GM18858 (cell line): ENCODE results near the gene CLEC4F.
"Not testable (repeated sequence)": the region's sequence is repeated elsewhere in the genome, so short reads cannot be mapped to it uniquely, and the experiment has no call there.

Experiments used
- ATAC-seq: cut with Tn5 transposase; IDR thresholded peaks from one replicate; pipeline ENCODE4 v1.9.1; 2021; ENCODE audit not compliant: unreplicated experiment

Gene CLEC4F

DNA sequence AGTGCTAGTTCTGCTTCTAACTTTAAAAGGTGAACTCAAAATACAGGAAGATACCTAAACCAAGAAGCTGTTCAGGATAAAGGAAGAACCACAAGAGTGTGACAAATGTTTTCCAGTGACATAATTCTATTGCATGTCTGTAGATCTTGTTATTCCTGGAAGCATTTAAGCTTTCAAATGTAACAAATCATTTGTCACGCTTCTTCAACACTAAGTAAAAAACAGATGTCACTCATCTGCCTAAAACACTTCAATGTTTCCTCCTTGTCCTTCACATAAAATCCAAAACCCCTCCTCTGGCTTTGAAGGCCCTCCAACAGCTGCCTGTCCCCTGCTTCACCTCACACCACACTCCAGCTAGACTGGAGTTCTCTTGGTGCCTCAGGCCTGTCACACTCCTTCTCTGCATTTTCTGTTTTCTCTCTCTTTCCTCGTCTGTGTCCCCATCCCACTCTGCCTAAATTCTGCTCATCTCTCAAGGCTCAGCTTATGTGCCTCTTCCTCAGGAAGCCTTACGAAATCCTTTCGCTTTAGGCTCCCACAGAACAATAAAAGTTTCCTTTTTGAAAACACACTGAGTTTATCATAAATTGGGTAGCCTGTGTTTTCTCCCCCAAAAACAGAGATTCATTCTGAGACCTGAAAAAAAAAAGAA, 6.4 kb upstream of the CLEC4F start:
- ATAC-seq: no peak

- no peak for ATAC-seq
These were observed 2.9 kb upstream of the CLEC4F start for GRCh38 chr2:70823249-70823648.

DNA sequence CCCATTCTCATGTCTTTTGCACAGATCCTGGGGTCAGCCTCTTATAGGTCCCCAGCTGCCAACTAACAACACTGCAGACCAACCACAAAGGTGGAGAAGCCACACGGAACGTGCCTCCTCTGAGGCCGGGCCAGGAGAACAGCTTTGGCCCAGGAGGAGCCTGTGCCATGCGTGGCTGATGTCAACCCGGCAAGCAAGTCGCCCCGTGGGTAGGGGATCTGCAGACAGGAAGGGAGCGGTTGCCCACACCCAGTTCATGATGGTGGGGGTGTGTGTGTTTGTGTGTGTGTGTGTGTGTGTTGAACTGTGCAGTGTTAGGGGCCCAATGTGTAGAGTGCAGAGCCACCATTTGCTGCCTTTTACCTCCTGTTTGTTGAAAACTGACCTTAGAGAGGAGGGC, 2.4 kb upstream of the CLEC4F start:
- no peak for ATAC-seq

- ATAC-seq: no peak
These were observed 3.0 kb downstream of the CLEC4F start for GRCh38 chr2:70817284-70817954.

DNA sequence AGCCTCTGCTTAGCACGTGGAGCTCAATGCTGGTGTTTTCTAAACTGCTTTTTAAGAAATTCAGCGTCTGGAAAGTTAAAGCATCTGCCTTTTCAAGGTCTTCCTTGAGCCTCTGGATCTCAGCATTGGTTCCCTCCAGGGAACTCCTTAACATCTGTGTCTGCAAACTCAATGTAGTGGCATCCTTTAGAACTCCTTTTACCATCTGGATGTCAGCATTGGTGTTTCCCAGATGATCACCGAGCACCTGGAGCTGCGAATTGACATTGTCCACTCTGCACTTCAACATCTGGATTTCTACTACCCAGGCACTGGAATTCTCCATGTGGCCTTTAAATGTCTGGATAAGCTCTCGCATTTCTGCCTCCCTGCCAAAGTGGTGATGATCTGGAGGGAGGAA, 3.7 kb downstream of the CLEC4F start:
- ATAC-seq: no peak

- no peak for ATAC-seq
These were observed 11.1 kb downstream of the CLEC4F start for GRCh38 chr2:70808983-70809958.

DNA sequence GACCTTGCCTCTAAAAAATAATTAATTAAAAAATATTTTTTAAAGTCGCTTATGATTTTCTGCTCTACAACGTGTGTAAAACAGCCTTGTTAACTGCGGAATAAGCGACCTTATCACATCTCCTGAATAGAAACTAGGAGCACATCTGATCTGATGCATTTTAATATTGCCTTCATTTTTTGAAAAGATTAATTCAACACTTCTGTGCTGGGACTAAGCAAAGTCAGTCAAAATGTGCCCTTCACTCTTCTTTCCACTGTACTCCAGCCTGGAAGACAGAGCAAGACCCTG, 12.6 kb downstream of the CLEC4F start:
- ATAC-seq: no peak

DNA sequence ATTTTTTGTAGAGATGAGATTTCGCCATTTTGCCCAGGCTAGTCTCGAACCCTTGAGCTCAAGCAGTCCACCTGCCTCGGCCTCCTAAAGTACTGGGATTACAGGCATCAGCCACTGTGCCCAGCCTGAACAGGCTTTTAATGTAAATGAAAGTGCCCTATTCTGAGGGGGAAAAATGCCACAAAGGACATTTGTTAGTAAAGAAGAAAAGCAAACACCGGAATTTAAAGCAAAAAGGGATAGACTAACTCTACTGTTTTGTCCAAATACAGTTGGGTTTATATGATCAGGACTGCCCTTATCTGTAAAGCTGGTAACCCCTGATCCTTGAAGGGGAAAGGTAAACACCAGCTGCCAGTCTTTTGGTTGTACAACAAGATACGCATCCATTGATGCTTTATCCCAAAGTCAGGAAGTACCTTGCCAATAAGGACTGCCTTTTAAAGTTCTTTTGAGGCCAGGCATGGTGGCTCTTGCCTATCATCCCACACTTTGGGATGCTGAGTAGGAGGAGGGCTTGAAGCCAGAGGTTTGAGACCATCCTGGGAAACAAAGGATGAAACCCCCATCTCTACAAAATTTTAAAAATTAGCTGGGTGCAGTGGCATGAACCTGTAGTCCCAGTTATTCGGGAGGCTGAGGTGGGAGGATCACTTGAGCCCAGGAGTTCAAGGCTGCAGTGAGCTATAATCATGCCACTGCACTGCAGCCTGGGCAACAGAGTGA, 13.1 kb downstream of the CLEC4F start:
- ATAC-seq: no peak

DNA sequence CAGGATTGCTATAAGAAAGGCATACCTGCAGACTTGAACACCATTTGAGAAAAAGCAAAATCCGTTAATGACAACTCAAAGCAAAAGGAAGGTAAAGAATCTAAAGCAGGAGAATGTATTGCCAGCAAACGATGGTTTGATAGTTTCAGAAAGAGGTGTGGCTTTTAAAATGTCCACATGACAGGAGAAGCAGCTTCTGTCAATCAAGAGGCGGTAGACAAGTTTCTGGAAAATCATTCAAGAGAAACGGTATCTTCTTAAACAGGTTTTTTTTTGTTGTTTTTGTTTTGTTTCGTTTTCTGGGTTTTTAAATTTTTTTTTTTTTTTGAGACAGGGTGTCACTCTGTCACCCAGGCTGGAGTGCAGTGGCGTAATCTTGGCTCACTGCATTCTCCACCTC, 13.8 kb downstream of the CLEC4F start:
- no peak for ATAC-seq

- ATAC-seq: no peak
These were observed 14.4 kb downstream of the CLEC4F start for GRCh38 chr2:70806013-70806412.

GRCh38 chr2:70801607-70802263, 18.7 kb downstream of the CLEC4F start:
- no peak for ATAC-seq

DNA sequence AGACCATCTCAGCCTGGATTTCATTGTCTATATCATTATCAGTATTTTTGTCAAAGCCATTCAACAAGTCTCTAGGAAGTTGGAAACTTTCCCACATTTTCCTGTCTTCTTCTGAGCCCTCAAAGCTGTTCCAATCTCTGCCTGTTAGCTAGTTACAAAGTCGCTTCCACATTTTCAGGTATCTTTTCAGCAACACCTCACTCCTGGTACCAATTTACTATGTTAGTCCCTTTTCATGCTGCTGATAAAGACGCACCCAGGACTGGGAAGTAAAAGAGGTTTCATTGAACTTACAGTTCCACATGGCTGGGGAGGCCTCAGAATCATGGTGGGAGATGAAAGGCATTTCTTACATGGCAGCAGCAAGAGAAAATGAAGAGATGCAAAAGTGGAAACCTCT, 20.7 kb downstream of the CLEC4F start:
- ATAC-seq: no peak

- not testable (repeated sequence) for ATAC-seq
These were observed 22.4 kb downstream of the CLEC4F start for GRCh38 chr2:70797996-70798395.

DNA sequence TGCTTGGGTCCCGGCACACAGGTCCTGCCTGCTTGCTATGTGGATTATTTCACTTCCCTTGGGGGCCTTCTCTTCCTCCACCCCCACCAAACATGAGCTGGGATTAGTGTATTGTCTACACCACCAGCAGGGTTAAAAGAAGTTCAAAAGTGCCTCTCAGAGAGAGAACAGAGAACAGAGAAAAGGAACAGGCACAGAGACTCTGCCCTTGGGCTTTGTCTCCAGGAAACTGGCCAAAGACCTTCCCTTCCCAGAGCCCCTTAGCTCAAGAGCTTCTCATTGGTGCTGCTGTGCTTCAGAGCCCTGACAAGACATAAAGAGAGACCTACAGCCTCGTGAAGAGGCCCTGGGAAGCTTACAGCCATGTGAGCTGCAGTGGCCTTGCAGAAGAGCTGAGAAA, 22.9 kb downstream of the CLEC4F start:
- ATAC-seq: no peak

DNA sequence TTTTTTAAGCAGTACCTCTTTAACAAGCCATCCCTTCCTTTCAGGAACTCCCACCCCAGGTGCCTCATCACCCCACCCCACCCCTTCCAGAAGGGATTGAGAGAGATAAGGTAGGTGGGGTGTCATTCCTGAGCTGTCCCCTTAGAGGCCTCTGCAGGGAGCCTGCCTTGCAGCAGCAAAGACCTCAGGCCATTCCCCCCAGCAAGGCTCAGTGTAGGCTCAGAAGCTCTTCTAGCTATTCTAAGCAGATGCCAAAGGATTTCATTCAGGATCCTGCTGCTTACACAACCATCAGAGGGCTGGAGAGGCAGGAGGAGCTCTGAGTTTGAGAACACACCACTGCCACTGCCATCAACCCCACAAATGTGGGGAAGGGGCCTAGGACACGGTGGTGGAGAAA, 24.1 kb downstream of the CLEC4F start:
- ATAC-seq: no peak

GRCh38 chr2:70795164-70795995, 25.0 kb downstream of the CLEC4F start:
- no peak for ATAC-seq

GRCh38 chr2:70793450-70793849, 26.9 kb downstream of the CLEC4F start:
- no peak for ATAC-seq

DNA sequence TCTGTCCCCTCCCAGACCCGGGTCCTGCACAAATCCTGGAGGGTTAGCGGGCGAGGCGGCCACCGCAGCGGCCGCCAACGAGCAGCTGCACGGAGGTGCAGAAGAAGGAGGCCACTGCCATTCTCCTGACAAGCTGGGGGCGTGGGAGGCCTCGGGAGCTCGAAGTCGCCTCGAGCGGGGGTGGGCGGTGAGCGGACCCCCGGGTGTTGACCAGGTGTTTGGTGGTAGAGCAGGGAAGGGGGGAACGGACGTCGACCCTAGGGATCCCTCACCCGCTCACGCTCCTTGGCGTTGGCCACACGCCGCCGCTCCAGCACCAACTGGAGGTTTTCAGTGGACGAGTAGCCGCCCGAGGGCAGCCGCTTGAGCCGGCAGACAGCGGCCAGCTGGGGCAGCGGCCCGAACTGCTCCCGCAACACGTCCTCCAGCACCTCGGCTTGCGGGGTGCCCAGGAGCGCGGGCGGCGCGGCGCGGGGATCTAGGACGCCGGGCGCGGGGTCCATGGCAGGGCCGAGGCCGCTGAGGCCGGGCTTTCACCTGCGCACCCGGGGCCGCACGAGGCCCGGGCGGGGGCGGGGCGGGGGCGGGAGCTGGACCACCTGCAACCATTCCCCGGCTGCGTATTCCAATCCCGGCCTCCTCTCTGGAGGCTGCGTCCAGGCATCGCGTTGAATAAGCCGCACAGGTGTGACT, 30.1 kb downstream of the CLEC4F start, which contains the start of gene FIGLA:
TSS of gene FIGLA (minus strand) at position 508 of the 693 bp plus-strand sequence. CDS start at position 503, 5 bp downstream.
- no peak for ATAC-seq
